ENCODE results near the gene DDX6. TPM values are rescaled to one million over a fixed set of nuclear protein-coding genes. Genes with fewer than 3 reads are reported as not detected.
"Not testable (repeated sequence)": the region's sequence is repeated elsewhere in the genome, so short reads cannot be mapped to it uniquely, and the experiment has no call there.

DDX6 gene
- total RNA-seq, 4 donors from 2014 or later = 92.9 to 113 (median 105) TPM

- TF ChIP-seq POLR2A (IDR thresholded peaks at IDR 0.05; ENCODE audit: low read depth) = no peak
- TF ChIP-seq CTCF (IDR thresholded peaks at IDR 0.05) = no peak
- no peak for TF ChIP-seq EP300 (IDR thresholded peaks at IDR 0.05)
- no peak for TF ChIP-seq POLR2AphosphoS5 (IDR thresholded peaks at IDR 0.05)
- Histone ChIP-seq H3K36me3 (peaks cover 0 to 6% (median 0%) of the 10 kb centered on the region in 4 donors), H3K9me3 (no peaks in the 10 kb centered on the region), H3K4me1 (peaks cover 4 to 14% (median 9%) of the 10 kb centered on the region in 4 donors), H3K27me3 (no peaks in the 10 kb centered on the region), H3K27ac (replicated peaks in 1 of 4) (no peak overlapping the region), H3K4me3 (no peak overlapping the region)
- intact Hi-C loops (cut with DNase I) = no loop called here
- WGBS = 91% methylated on average over 4 of the region's 4 CpGs
- DNase-seq (ENCODE audit: extremely low spot score) = no peak
Measured at GRCh38 chr11:118744046-118744445, 46.9 kb downstream of the DDX6 start.

- DNase-seq (ENCODE audit: extremely low spot score) = no peak
- no peaks in the 10 kb centered on the region for H3K36me3 ChIP-seq
- H3K9me3 ChIP-seq = no peaks in the 10 kb centered on the region
- no peak overlapping the region for H3K27ac ChIP-seq (replicated peaks in 1 of 4)
- H3K4me1 ChIP-seq = peaks cover 0 to 5% (median 0%) of the 10 kb centered on the region in 4 donors
- 89% methylated on average over 6 of the region's 6 CpGs for WGBS
- no peak overlapping the region for H3K4me3 ChIP-seq
- TF ChIP-seq CTCF (IDR thresholded peaks at IDR 0.05) (no peak), POLR2AphosphoS5 (IDR thresholded peaks at IDR 0.05) (no peak), POLR2A (IDR thresholded peaks at IDR 0.05; ENCODE audit: low read depth) (no peak), EP300 (IDR thresholded peaks at IDR 0.05) (no peak)
- no peaks in the 10 kb centered on the region for H3K27me3 ChIP-seq
- intact Hi-C loops (cut with DNase I) = no loop called here
Measured at GRCh38 chr11:118742304-118742703, 48.7 kb downstream of the DDX6 start.

GRCh38 chr11:118740892-118741291 lies 50.1 kb downstream of the DDX6 start:
- TF ChIP-seq EP300 (IDR thresholded peaks at IDR 0.05) = no peak
- no peak for TF ChIP-seq CTCF (IDR thresholded peaks at IDR 0.05)
- TF ChIP-seq POLR2A (IDR thresholded peaks at IDR 0.05; ENCODE audit: low read depth) = no peak
- TF ChIP-seq POLR2AphosphoS5 (IDR thresholded peaks at IDR 0.05) = no peak
- H3K4me3 ChIP-seq = no peak overlapping the region
- no peaks in the 10 kb centered on the region for H3K27me3 ChIP-seq
- H3K4me1 ChIP-seq = peaks cover 0 to 5% (median 0%) of the 10 kb centered on the region in 4 donors
- no peaks in the 10 kb centered on the region for H3K36me3 ChIP-seq
- intact Hi-C loops (cut with DNase I) = no loop called here
- no peak overlapping the region for H3K27ac ChIP-seq (replicated peaks in 1 of 4)
- no peak for DNase-seq (ENCODE audit: extremely low spot score)
- no peaks in the 10 kb centered on the region for H3K9me3 ChIP-seq
- WGBS = 75% methylated on average over 1 of the region's 1 CpG

GRCh38 chr11:118735203-118735602 lies 55.8 kb downstream of the DDX6 start:
- H3K4me1 ChIP-seq = peaks cover 0 to 4% (median 0%) of the 10 kb centered on the region in 4 donors
- peaks cover 0 to 5% (median 0%) of the 10 kb centered on the region in 4 donors for H3K27me3 ChIP-seq
- no peaks in the 10 kb centered on the region for H3K9me3 ChIP-seq
- no peak for DNase-seq (ENCODE audit: extremely low spot score)
- TF ChIP-seq CTCF (IDR thresholded peaks at IDR 0.05) (no peak), EP300 (IDR thresholded peaks at IDR 0.05) (no peak), POLR2AphosphoS5 (IDR thresholded peaks at IDR 0.05) (no peak), POLR2A (IDR thresholded peaks at IDR 0.05; ENCODE audit: low read depth) (no peak)
- H3K36me3 ChIP-seq = no peaks in the 10 kb centered on the region
- WGBS = 100% methylated on average over 2 of the region's 2 CpGs
- intact Hi-C loops (cut with DNase I) = no loop called here
- H3K4me3 ChIP-seq = no peak overlapping the region
- no peak overlapping the region for H3K27ac ChIP-seq (replicated peaks in 1 of 4)

GRCh38 chr11:118734031-118734430 lies 56.9 kb downstream of the DDX6 start:
- peaks cover 0 to 5% (median 0%) of the 10 kb centered on the region in 4 donors for H3K27me3 ChIP-seq
- no peak overlapping the region for H3K27ac ChIP-seq (replicated peaks in 1 of 4)
- WGBS = 45% methylated on average over 4 of the region's 4 CpGs
- no peak for TF ChIP-seq CTCF (IDR thresholded peaks at IDR 0.05)
- TF ChIP-seq POLR2A (IDR thresholded peaks at IDR 0.05; ENCODE audit: low read depth) = no peak
- no peak for TF ChIP-seq EP300 (IDR thresholded peaks at IDR 0.05)
- TF ChIP-seq POLR2AphosphoS5 (IDR thresholded peaks at IDR 0.05) = no peak
- H3K36me3 ChIP-seq = no peaks in the 10 kb centered on the region
- H3K4me1 ChIP-seq = no peaks in the 10 kb centered on the region
- no peaks in the 10 kb centered on the region for H3K9me3 ChIP-seq
- no peak for DNase-seq (ENCODE audit: extremely low spot score)
- H3K4me3 ChIP-seq = no peak overlapping the region
- intact Hi-C loops (cut with DNase I) = no loop called here

GRCh38 chr11:118729753-118730152 lies 61.2 kb downstream of the DDX6 start:
- DNase-seq (ENCODE audit: extremely low spot score); H3K27ac ChIP-seq (replicated peaks in 1 of 4); H3K4me3 ChIP-seq; H3K9me3 ChIP-seq; intact Hi-C loops (cut with DNase I); H3K27me3 ChIP-seq; H3K36me3 ChIP-seq; H3K4me1 ChIP-seq: not testable (repeated sequence)
- WGBS = no CpG with 5 or more reads among the region's 6 CpGs

GRCh38 chr11:118728112-118728511 lies 62.9 kb downstream of the DDX6 start:
- intact Hi-C loops (cut with DNase I); DNase-seq (ENCODE audit: extremely low spot score); H3K36me3 ChIP-seq; H3K27ac ChIP-seq (replicated peaks in 1 of 4); H3K9me3 ChIP-seq; H3K27me3 ChIP-seq; H3K4me3 ChIP-seq; H3K4me1 ChIP-seq: not testable (repeated sequence)
- 93% methylated on average over 10 of the region's 10 CpGs for WGBS

Measured in esophagus muscularis mucosa (tissue), 4 donors.